Activated T-cell treated with anti-CD3 and anti-CD28 coated beads, Interleukin-2, amount 50 U/mL, for 4 hours (primary cell): ENCODE results near the gene GALNT9. TPM values are rescaled to one million over a fixed set of nuclear protein-coding genes. Genes with fewer than 3 reads are reported as not detected.
"Not testable (repeated sequence)": the region's sequence is repeated elsewhere in the genome, so short reads cannot be mapped to it uniquely, and the experiment has no call there.

Source experiments
- ATAC-seq, 2 donors: fragments of 200-7000 bp; cut with Tn5 transposase; one replicate each; pipeline ENCODE4 v1.10.0; 2021
- DNase-seq: peaks from one replicate; pipeline ENCODE4 v3.0.0-alpha.2; 2020
- H3K27me3 Mint-ChIP-seq: one replicate; pipeline ENCODE4 v1.8.0; 2021; ENCODE audit warnings: low read depth, mixed read lengths
- H3K36me3 Mint-ChIP-seq: one replicate; pipeline ENCODE4 v1.8.0; 2022; ENCODE audit warnings: mixed read lengths; ENCODE audit not compliant: insufficient read depth
- H3K4me1 Mint-ChIP-seq: one replicate; pipeline ENCODE4 v1.8.0; 2021; ENCODE audit warnings: low read depth, mixed read lengths
- H3K4me3 Mint-ChIP-seq: one replicate; pipeline ENCODE4 v1.8.0; 2021; ENCODE audit warnings: mild to moderate bottlenecking, moderate library complexity, mixed read lengths
- H3K9me3 Mint-ChIP-seq: one replicate; pipeline ENCODE4 v1.8.0; 2021; ENCODE audit warnings: mixed read lengths
- total RNA-seq, 3 donors: library from RNA; stranded (reverse); gene quantifications; one replicate each; pipeline ENCODE4 v1.2.1, GENCODE V29; 2021

Gene GALNT9
- total RNA-seq, 3 donors from 2014 or later, result 0.30 to 0.71 (median 0.34) TPM

GRCh38 chr12:132244724-132245295 lies 84.6 kb downstream of the GALNT9 start:
- Mint-ChIP-seq H3K9me3 (no peaks in the 10 kb centered on the region), H3K27me3 (no peaks in the 10 kb centered on the region), H3K4me1 (no peaks in the 10 kb centered on the region), H3K4me3 (no peak overlapping the region), H3K36me3 (no peaks in the 10 kb centered on the region)
- DNase-seq (no peak), ATAC-seq (no peak)

DNA sequence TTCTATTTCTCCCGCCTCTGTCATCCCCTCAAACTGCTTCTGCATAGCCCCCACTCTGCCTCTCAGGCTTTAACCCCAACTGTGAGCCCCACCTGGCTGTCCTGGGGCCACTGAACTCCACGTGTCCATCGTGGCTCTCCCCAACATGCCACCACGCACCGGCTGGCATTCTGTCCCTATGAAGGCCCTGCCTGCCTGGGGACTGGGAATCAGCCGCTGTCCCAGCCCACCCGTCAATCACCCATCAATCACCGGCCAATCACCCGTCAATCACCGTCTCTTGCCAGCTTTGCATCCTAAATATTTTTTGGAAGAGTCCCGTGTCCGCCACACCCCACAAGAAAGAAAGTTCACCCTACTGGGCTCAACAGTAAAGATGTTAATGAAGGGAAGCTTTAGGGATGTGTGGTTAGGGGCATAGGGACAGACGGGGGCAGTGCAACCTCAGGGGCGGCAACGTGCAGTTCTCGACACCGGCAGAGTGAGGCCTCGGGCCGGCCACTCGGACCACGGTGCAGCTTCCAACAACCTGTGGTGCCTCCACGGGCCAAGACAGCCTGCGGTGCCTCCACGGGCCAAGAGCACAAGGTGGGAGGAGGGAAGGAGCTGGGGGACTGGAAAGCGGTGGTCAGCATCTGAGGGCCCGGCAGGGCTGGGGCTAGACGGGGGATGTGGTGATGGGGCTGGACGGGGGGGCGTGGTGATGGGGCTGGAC lies 85.6 kb downstream of the GALNT9 start:
- ATAC-seq, result no peak
- no peaks in the 10 kb centered on the region for H3K9me3 Mint-ChIP-seq

DNA sequence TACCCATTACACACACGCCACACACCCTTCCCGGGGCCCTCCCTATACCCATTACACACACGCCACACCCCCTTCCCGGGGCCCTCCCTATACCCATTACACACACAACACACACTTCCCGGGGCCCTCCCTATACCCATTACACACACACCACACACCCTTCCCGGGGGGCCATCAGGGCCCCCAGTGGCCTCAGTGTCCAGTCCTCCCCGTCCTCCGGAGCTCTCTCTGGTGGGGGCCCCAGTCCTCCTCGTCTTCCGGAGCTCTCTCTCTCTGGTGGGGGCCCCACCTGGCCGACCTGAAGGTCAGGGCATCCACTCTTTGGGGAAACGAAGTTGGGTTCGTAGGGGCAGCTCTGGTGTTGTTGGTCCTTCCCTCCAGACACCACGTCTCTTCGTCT lies 86.2 kb downstream of the GALNT9 start:
- not testable (repeated sequence) for H3K9me3 Mint-ChIP-seq, H3K4me1 Mint-ChIP-seq, H3K36me3 Mint-ChIP-seq, ATAC-seq, H3K4me3 Mint-ChIP-seq, DNase-seq, H3K27me3 Mint-ChIP-seq

More for the DNA sequence above, 85.6 kb downstream of the GALNT9 start:
- H3K4me1 Mint-ChIP-seq, result no peaks in the 10 kb centered on the region
- H3K36me3 Mint-ChIP-seq, result no peaks in the 10 kb centered on the region
- no peak for DNase-seq
- H3K4me3 Mint-ChIP-seq, result no peak overlapping the region
- no peaks in the 10 kb centered on the region for H3K27me3 Mint-ChIP-seq

GRCh38 chr12:132240669-132241007 lies 88.8 kb downstream of the GALNT9 start:
- H3K4me1 Mint-ChIP-seq, H3K36me3 Mint-ChIP-seq, H3K4me3 Mint-ChIP-seq, DNase-seq, H3K27me3 Mint-ChIP-seq, ATAC-seq, H3K9me3 Mint-ChIP-seq: not testable (repeated sequence)

DNA sequence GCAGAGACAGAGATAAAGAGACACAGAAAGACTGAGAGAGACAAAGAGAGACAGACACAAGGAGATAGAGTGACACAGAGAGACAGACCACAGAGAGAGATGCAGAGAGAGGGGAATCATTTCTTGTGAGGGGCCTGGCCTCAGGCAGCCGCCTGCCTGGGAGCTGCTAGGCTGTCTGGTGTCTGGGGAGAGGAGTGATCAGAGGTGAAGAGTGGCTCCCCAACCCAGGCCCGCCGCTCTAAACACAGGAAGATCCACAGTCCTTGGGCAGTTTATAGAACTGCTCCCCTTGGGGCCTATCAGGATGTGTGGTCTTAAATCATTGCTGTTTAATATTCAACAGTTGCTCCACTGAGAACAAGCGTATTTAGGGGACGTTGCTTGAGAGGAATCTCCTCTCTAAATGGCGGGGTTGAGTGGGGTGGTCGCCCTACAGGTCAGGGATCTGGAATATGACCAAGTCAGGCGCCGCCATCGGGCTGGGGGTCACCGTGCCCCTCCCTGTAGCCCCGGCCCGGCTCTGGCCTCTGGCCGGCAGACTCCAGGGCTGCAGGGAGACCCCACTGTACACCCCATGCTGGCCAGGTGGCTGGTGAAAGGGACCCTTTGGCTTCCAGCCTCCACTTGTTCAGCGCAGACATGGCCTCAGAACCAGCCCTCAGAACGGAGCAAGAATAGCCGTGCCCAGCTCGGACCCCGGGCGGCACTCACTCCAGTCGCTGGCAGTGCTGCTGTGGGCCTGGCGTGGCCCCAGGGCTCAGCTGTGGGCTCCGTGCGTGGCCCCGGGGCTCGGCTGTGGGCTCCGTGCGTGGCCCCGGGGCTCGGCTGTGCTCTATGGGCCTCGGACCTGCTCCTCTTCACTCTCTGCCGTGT lies 89.4 kb downstream of the GALNT9 start:
- H3K9me3 Mint-ChIP-seq, result no peaks in the 10 kb centered on the region
- H3K27me3 Mint-ChIP-seq, result no peaks in the 10 kb centered on the region
- ATAC-seq (no peak), DNase-seq (no peak)
- no peaks in the 10 kb centered on the region for H3K36me3 Mint-ChIP-seq
- no peaks in the 10 kb centered on the region for H3K4me1 Mint-ChIP-seq
- no peak overlapping the region for H3K4me3 Mint-ChIP-seq

DNA sequence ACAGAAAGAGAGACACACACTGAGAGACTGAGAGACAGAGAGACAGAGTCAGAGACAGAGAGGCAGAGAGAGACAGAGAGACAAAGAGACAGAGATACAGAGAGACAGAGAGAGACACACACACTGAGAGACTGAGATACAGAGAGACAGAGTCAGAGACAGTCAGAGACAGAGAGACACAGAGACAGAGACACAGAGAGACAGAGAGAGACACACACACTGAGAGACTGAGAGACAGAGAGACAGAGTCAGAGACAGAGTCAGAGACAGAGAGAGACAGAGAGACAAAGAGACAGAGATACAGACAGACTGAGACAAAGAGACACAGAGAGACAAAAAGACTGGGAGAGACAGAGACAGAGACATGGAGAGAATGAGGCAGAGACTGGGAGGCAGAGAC lies 90.0 kb downstream of the GALNT9 start:
- H3K36me3 Mint-ChIP-seq, result no peaks in the 10 kb centered on the region
- H3K4me3 Mint-ChIP-seq, result no peak overlapping the region
- H3K9me3 Mint-ChIP-seq, result no peaks in the 10 kb centered on the region
- ATAC-seq (no peak), DNase-seq (no peak)
- H3K27me3 Mint-ChIP-seq, result no peaks in the 10 kb centered on the region
- no peaks in the 10 kb centered on the region for H3K4me1 Mint-ChIP-seq

DNA sequence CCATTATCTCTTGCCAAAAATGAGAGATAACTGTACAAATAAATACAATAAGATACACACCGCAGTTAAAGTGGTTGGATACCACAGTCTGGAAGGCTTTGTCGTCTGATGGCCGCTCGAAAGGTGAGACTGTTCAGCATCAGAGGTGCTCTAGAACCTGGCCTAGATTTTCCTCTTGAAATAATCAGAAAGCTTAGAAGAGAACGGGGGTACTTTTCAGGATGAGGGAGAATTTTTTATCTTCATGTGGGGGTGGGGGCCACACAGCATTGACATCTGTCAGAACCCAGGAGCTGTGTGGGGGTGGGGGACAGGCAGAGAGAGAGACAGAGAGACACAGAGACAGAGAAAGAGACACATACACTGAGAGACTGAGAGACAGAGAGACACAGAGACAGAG lies 90.5 kb downstream of the GALNT9 start:
- ATAC-seq (no peak), DNase-seq (no peak)
- no peaks in the 10 kb centered on the region for H3K4me1 Mint-ChIP-seq
- H3K4me3 Mint-ChIP-seq, result no peak overlapping the region
- H3K9me3 Mint-ChIP-seq, result no peaks in the 10 kb centered on the region
- no peaks in the 10 kb centered on the region for H3K36me3 Mint-ChIP-seq
- H3K27me3 Mint-ChIP-seq, result no peaks in the 10 kb centered on the region

DNA sequence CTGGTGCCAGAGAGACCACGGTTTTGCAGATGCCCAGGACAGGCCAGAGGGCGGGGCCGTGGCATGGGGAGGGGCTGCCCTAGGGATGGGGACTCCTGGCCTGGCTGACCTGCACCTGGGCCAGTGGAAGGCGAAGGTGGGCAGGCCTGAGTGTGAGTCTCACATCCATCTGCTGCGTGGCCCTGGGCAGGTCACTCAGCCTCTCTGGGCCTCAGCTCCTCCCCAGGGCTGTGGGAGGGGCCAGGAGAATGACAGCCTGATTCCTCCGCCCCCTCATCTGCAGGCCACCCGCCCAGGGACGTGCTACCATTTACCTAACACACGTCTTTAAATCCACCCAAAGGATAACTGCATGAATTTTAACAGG lies 90.9 kb downstream of the GALNT9 start:
- no peaks in the 10 kb centered on the region for H3K9me3 Mint-ChIP-seq
- ATAC-seq, result no peak
- DNase-seq, result no peak
- H3K4me3 Mint-ChIP-seq, result no peak overlapping the region
- no peaks in the 10 kb centered on the region for H3K4me1 Mint-ChIP-seq
- no peaks in the 10 kb centered on the region for H3K27me3 Mint-ChIP-seq
- H3K36me3 Mint-ChIP-seq, result no peaks in the 10 kb centered on the region

GRCh38 chr12:132237772-132238487 lies 91.5 kb downstream of the GALNT9 start:
- no peaks in the 10 kb centered on the region for H3K36me3 Mint-ChIP-seq
- no peak for ATAC-seq
- H3K4me1 Mint-ChIP-seq, result no peaks in the 10 kb centered on the region
- no peaks in the 10 kb centered on the region for H3K27me3 Mint-ChIP-seq
- H3K4me3 Mint-ChIP-seq, result no peak overlapping the region
- H3K9me3 Mint-ChIP-seq, result no peaks in the 10 kb centered on the region
- DNase-seq, result no peak

DNA sequence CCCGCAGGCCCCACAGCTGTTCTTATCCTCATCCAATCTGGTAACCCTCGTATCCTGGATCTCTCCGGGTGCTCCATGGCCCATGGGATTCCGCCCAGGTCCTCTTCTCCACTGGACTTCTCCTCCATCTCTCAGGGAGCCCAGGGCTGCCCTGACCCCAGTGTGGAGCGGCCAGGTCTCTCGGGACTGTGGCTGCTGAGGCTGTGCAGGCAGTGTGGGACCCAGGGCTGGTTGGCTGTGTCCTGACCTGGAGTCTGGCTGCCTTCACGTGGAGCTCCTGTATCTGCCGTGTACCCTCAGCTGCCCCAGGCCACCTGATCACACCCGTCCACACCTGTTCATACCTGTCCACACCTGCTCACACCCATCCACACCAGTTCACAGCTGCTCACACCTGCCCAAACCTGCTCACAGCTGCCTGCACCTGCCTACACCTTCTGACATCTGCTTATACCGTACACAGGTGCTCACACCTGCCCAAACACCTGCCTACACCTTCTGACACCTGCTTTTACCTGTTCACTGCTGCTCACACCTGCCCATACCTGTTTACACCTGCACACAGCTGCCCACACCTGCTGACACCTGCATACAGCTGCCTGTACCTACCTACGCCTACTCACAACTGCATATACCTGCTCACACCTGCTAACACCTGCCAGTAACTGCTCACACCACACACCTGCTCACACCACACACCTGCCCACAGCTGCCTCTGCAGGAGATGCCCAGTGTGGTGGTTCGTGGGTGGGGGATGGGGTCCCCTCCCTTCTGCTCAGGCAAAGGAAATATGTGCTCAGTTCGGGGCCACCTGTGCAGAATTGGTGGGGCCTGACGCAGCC lies 92.2 kb downstream of the GALNT9 start:
- ATAC-seq (no peak), DNase-seq (no peak)
- Mint-ChIP-seq H3K4me3 (no peak overlapping the region), H3K4me1 (no peaks in the 10 kb centered on the region), H3K27me3 (no peaks in the 10 kb centered on the region), H3K36me3 (no peaks in the 10 kb centered on the region), H3K9me3 (no peaks in the 10 kb centered on the region)

DNA sequence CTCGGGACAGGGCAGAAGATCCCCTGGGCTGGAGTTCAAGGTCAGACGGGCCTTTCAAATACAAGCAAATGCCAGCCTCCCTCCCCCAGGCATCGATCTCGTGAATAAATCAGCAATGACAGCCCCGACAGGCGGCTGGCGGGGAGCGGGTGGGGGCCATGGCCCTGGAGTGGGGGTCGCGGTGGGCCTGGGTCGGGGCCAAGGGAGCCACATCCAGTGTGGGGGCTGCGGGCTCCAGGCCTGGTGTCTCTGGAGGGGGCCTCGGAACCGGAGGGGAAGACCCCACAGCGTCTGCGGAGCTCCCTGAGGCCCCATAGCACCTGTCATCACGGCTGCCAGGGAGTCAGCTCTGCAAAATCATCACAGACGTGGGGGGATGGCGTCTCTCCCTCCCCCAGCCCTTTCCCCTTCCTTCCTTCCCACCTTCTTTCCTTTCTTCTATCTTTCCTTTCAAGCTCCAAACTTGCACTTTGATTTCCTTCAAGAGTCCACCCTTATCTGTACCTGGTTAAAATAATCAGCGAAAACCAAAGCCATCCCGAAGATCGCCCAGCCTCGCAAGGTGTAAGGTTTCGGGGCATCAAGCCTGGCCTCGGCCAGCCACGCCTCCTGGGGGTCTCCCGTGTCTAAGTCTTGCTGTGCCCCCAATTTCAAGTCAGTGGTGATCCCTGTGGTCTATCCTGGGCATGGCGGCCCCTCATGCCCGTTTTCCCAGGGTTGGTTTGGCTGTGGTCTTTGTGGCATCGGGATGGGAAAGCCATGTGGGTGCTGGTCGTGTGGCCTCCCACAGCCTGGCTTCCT lies 93.1 kb downstream of the GALNT9 start:
- no peaks in the 10 kb centered on the region for H3K36me3 Mint-ChIP-seq
- no peak for ATAC-seq
- no peak overlapping the region for H3K4me3 Mint-ChIP-seq

DNA sequence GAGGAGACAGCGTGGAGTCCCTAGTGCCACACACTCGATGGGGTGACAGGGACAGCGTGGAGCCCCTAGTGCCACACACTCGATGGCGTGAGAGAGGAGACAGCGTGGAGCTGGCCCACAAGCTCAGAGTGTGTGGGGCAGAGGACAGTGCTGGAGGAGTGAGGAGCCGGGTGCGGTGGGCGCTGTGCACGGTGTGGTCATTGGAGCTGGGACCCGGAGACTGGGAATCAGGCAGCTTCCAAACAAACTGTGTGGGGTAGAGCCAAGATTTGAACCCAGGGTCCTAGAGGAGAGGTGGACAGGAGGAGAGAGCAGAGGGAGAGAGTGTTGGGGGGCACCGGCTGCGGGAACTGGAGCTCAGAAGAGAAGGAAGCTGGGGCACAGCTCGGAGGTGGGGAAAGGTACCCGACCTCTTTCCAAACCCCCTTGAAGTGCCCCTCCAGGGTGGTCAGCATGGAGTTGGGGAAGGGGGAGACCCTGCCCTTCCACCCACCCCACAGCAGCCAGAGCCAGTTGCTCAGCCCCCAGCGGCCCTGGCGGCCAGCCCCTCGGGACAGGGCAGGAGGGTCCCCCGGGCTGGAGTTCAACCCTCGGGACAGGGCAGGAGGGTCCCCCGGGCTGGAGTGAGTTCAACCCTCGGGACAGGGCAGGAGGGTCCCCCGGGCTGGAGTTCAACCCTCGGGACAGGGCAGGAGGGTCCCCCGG lies 94.1 kb downstream of the GALNT9 start:
- Mint-ChIP-seq H3K4me3 (no peak overlapping the region), H3K36me3 (no peaks in the 10 kb centered on the region), H3K9me3 (no peaks in the 10 kb centered on the region), H3K27me3 (no peaks in the 10 kb centered on the region), H3K4me1 (no peaks in the 10 kb centered on the region)
- no peak for ATAC-seq
- DNase-seq, result no peak

More for the DNA sequence above, 93.1 kb downstream of the GALNT9 start:
- Mint-ChIP-seq H3K27me3 (no peaks in the 10 kb centered on the region), H3K9me3 (no peaks in the 10 kb centered on the region), H3K4me1 (no peaks in the 10 kb centered on the region)
- no peak for DNase-seq

GRCh38 chr12:132230381-132230780 lies 99.0 kb downstream of the GALNT9 start:
- no peak overlapping the region for H3K4me3 Mint-ChIP-seq
- H3K9me3 Mint-ChIP-seq, result no peaks in the 10 kb centered on the region
- H3K36me3 Mint-ChIP-seq, result no peaks in the 10 kb centered on the region
- H3K4me1 Mint-ChIP-seq, result no peaks in the 10 kb centered on the region
- H3K27me3 Mint-ChIP-seq, result peaks cover 16% of the 10 kb centered on the region
- DNase-seq, result no peak
- no peak for ATAC-seq
